Esophagus muscularis mucosa (tissue), 3 donors: ENCODE results near the gene SYNJ2.

Experiments
- POLR2A ChIP-seq: fragments of 450-650 bp; IDR thresholded peaks from one replicate; pipeline ENCODE4 v1.6.1; 2017; ENCODE audit warnings: antibody characterized with exemption, moderate library complexity, mild to moderate bottlenecking, low read depth
- TF ChIP-seq, protein P1 (sequence below), 3 experiments: fragments of 200-600 bp in 2 of 3; fragments of 450-650 bp in 1 of 3; sonication (generic) in 2 of 3; IDR thresholded peaks; one replicate each; pipeline ENCODE4 v1.5.1; 2017 to 2019; ENCODE audit warnings: antibody characterized with exemption in 3 of 3, mild to moderate bottlenecking in 2 of 3, moderate library complexity in 1 of 3

- TF ChIP-seq, protein P1, sequence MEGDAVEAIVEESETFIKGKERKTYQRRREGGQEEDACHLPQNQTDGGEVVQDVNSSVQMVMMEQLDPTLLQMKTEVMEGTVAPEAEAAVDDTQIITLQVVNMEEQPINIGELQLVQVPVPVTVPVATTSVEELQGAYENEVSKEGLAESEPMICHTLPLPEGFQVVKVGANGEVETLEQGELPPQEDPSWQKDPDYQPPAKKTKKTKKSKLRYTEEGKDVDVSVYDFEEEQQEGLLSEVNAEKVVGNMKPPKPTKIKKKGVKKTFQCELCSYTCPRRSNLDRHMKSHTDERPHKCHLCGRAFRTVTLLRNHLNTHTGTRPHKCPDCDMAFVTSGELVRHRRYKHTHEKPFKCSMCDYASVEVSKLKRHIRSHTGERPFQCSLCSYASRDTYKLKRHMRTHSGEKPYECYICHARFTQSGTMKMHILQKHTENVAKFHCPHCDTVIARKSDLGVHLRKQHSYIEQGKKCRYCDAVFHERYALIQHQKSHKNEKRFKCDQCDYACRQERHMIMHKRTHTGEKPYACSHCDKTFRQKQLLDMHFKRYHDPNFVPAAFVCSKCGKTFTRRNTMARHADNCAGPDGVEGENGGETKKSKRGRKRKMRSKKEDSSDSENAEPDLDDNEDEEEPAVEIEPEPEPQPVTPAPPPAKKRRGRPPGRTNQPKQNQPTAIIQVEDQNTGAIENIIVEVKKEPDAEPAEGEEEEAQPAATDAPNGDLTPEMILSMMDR (IDR thresholded peaks at IDR 0.05) = no peak
- no peak for TF ChIP-seq POLR2A
Observed at GRCh38 chr6:158009935-158010585, 28.4 kb downstream of the SYNJ2 start.
